Measurements from ENCODE around the gene GABRP.

GABRP gene, protein sequence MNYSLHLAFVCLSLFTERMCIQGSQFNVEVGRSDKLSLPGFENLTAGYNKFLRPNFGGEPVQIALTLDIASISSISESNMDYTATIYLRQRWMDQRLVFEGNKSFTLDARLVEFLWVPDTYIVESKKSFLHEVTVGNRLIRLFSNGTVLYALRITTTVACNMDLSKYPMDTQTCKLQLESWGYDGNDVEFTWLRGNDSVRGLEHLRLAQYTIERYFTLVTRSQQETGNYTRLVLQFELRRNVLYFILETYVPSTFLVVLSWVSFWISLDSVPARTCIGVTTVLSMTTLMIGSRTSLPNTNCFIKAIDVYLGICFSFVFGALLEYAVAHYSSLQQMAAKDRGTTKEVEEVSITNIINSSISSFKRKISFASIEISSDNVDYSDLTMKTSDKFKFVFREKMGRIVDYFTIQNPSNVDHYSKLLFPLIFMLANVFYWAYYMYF

DNA sequence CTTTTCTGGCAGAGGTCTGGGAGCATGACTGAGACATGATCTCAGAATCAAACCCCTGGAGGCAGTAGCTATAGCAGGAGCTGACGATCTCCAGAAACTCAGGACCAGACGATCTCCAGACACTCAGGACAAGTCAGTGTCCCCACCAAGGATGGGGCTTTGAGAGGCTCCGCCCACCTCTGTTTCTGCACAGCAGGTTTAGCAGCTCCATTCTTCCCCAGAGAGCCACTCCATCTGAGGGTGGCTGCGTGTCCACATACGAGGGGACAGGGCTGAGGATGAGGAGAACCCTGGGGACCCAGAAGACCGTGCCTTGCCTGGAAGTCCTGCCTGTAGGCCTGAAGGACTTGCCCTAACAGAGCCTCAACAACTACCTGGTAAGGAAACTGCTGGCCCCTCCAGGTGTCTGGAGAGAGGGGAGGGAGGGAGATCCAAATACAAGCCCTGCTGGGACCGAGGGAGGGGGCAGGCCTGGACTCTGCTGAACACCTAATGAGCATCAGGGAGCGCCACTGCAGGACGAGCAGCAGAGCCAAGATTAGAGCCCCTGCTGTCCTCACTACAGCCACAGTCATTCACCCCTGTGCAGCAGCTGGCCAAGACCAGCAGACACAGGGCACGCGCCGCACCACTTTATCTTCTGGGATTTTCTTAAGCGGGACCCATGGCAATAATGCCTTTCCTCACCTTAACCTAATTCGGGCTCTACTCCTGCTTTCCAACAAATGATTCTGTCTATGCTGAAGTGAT is at the start of gene GABRP:
GABRP (plus strand) TSS at position 228 of the 750 bp plus-strand sequence. CDS start 4,891 bp downstream, outside the sequence.
- no peak for DNase-seq (ENCODE audit: low read depth in 2 of 2, low spot score in 1 of 2)

DNA sequence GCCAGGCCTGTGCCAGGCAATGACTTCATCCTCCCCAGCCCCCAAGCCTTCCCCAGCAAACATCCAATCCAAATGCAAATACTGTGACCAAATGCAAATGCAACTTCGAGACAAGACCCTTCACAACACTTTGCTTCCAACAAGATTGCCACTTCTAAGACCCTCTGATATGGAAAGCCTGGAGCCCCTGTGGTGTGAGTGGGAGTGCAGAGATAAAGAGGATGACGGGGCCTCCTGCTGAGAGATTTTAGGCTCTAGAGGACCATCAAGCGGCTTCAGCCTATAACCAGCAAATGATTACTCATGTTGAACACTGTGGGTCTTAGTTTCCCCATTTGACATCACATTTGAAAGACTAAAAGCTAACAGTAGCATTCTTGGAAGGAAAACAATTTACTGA is 46.6 kb upstream of the GABRP start:
- DNase-seq (ENCODE audit: low read depth in 2 of 2, low spot score in 1 of 2) = no peak

DNA sequence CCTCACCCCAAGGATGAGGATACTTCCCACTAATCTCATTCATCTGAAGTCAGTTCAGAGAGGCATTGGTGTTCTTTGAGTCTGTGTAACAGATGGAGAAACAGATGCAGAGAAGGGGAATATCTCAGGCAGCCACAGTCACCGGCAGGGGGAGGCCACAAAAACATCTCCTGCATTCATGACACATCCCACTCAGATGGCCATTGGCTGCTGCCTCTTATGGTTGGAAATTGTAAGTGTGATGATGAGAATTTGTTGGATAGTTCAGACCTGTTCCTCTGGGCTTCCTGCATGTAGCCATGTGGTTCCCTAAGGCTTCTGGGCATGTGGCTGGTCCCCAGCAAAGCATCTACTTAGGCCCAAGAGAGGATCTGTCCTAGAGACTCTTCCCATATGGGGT is 45.9 kb upstream of the GABRP start:
- no peak for DNase-seq (ENCODE audit: low read depth in 2 of 2, low spot score in 1 of 2)

DNA sequence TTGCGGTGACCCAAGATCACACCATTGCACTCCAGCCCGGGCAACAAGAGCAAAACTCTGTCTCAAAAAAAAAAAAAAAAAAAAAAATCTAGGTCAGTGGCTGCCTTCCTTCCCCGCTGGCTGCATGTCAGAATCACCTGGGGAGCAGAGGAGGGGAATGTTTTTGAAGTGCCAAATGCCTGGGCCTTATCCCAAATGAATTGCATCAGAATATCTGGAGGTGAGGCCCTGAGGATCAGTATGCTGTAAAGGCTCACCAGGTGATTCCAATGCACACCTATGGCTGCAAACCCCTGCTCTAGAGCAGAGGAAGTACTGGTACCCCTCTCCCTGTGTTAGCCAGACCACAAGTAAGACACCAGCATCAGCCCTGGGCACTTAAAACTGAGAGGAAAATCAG is 44.7 kb upstream of the GABRP start:
- DNase-seq (ENCODE audit: low read depth in 2 of 2, low spot score in 1 of 2) = no peak

GRCh38 chr5:170739446-170739845 is 44.1 kb upstream of the GABRP start:
- no peak for DNase-seq (ENCODE audit: low read depth in 2 of 2, low spot score in 1 of 2)

DNA sequence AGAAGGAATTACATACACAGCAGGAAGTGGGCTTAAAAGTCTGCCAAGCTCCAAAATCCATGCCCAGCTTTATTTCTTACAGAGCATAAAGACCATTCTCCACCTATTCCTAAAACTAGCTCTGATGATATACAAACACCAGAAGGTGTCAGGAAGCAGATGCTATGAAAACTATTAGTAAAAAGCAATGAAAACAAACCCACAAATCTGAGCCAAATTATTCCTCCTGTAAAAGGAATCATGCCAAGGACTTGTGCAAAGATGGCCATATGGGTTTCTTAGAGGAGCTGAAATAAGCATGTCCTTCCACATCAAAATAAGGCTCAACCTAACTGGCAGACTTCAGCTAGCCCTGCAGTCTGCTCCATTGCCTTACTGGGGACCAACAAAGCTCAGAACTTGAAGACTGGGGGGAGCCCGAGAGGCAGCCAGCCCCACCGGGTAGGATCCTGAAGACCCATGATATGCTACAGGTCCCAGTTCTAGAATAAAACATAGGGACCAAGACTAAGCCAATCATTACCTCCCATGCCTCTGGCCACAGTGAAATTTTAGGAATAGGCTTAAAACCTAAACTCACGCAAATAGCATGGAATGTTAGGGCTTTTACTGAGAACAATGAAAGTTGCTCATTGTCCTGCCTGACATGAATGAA is 42.8 kb upstream of the GABRP start:
- no peak for DNase-seq (ENCODE audit: low read depth in 2 of 2, low spot score in 1 of 2)

DNA sequence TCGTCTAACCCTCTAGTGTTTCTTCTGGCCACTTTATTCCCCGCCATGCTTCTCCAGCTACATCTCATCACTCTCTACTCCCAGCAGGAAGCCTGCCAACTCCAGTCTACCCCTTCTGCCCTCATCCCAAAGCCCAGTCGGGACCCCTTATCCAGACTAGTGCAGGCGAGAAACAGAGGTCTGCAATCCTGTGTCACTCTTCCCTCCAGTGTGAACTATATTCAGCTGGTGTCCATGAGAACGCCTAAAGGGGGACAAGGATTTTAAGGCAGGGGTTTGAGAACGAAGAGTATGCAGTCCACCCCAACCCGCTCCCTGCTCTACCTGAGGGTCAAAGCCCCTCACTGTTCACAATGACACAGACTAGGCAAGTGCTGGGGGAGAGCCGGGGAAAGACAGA is 41.7 kb upstream of the GABRP start:
- DNase-seq (ENCODE audit: low read depth in 2 of 2, low spot score in 1 of 2) = no peak

GRCh38 chr5:170743876-170744212 is 39.7 kb upstream of the GABRP start:
- DNase-seq (ENCODE audit: low read depth in 2 of 2, low spot score in 1 of 2) = no peak

- DNase-seq (ENCODE audit: low read depth in 2 of 2, low spot score in 1 of 2) = no peak
These were observed 37.9 kb upstream of the GABRP start for GRCh38 chr5:170745481-170746071.

DNA sequence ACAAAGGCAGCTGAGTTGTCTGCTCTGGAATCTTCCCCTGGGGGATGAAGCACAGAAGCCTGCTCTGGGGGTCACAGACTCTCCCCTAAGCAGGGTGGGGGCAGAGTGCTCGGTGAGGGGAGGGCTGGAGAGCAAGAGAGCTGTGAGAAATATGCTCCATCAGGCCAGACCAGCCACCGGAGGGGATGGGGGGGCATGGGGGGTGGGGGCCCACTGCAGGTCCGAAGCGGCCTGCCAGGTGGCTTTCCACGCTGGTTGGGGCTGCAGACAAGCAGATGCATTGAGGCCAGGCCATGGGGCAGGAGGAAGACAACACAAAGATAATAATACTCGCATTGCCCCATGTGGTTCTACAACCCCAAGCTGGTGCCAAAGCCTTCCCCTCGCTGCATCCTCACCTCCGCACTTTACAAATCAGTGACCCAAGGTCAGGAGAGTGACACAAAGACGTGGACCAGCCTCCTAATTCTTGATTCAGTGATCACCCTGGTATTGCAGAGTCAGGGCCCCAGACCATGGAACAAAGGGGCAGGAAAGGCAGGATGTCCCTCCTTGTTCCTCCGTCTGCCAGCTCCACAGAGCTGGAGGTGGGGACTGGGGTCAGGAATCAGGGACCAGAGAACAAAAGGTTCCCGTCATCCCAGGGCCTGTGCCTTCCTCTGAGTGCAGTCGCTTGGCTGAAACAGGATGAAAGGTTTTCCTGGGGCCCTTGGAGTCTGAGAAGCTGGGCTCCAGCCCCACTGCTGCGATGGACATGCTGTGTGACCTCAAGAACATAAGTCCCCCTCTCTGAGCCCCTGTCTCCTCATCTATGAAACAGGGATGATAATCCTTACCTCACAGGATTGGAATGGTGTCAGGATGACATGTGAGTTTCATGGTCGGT is 37.2 kb upstream of the GABRP start:
- no peak for DNase-seq (ENCODE audit: low read depth in 2 of 2, low spot score in 1 of 2)

DNA sequence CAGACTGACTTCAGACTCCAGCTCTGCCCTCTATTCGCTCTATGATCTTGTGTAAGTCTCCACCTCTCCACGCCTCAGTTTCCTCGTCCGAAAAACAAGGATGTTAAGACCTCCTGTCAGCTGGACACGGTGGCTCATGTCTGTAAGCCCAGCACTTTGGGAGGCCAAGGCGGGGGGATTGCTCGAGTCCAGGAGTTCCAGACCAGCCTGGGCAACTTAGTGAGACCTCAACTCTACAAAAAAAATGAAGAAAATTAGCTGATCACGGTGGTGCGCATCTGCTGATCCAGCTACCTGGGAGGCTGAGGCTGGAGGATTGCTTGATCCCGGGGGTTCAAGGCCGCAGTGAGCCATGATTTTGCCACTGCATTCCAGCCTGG is 36.6 kb upstream of the GABRP start:
- DNase-seq (ENCODE audit: low read depth in 2 of 2, low spot score in 1 of 2) = no peak

- no peak for DNase-seq (ENCODE audit: low read depth in 2 of 2, low spot score in 1 of 2)
These were observed 36.2 kb upstream of the GABRP start for GRCh38 chr5:170747357-170747756.

GRCh38 chr5:170747851-170748250 is 35.7 kb upstream of the GABRP start:
- DNase-seq (ENCODE audit: low read depth in 2 of 2, low spot score in 1 of 2) = no peak

GRCh38 chr5:170748951-170749471 is 34.5 kb upstream of the GABRP start:
- no peak for DNase-seq (ENCODE audit: low read depth in 2 of 2, low spot score in 1 of 2)

DNA sequence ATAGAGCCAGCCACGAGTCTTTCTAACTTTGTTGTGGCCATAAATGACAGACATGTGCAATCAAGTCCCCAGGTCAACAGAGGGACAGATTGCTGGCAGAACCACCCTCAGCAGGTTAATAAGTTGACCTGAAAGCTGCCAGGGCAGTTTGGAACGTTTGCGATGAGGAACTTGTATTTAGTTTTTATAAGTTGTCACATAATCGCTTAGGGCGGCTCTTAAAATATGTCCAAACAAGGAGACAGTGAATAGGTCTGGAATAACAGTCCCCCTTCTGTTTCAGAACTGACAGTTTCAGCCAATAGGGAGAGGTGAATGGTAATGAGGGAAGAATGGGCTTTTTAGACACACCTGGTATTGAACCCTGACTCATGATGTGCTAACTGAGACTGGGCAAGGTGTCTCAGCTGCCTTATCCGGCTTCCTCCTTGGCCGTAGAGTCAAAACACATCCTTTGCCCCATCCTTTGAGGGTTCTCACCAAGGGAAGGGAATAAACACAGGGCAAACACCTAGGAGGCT is 33.6 kb upstream of the GABRP start:
- DNase-seq (ENCODE audit: low read depth in 2 of 2, low spot score in 1 of 2) = no peak

DNA sequence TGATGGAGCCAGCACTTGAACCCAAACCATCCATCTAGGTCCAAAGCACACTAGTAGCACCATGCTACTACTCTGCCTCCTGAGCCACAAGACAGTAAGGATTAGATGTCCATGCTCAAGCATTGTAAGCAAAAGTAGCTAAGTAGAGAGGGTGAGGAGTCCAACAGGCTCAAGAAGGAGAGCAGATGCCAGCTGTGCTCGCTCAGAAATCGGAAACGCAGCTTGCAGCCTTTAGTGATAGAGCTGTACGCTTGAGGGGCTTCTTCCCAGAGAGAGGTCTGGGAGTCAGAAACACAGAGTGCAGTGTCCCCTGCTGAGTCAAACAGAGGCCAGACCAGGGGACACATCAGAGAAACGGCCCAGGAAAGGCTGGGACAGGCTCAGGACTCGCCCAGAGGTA is 32.7 kb upstream of the GABRP start:
- DNase-seq (ENCODE audit: low read depth in 2 of 2, low spot score in 1 of 2) = no peak

- DNase-seq (ENCODE audit: low read depth in 2 of 2, low spot score in 1 of 2) = no peak
These were observed 31.9 kb upstream of the GABRP start for GRCh38 chr5:170751631-170752030.

GRCh38 chr5:170752257-170753215 is 31.0 kb upstream of the GABRP start:
- no peak for DNase-seq (ENCODE audit: low read depth in 2 of 2, low spot score in 1 of 2)

DNA sequence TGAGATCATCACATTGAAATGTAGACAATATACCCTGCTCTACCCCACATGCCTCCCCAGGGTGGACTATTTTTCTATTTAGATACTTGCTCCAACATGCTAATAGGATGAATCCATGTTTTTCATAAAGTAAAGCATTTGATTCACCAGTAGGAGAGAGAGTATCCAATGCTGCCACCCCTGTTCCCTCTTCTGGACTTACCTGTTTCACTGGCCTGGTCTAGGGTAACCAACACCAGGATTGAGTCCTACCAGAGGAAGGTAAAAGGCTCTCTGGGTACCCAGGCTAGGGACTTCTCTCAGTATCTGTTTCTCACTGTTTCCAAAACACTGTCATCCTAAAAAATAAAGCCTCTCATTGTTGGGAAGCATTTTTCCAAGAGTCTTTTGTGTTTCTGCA is 30.2 kb upstream of the GABRP start:
- no peak for DNase-seq (ENCODE audit: low read depth in 2 of 2, low spot score in 1 of 2)
